Stomach smooth muscle (tissue), 2 donors: ENCODE data around the gene ACER1.

ENCODE experiments used
- H3K27ac ChIP-seq: one replicate; pipeline ENCODE4 v1.7.0; 2013; ENCODE audit warnings: mild to moderate bottlenecking, low read length, inconsistent platforms
- H3K27me3 ChIP-seq, 2 donors: one replicate each; pipeline ENCODE4 v1.7.0; 2013; ENCODE audit warnings: low read length in 2 of 2; ENCODE audit not compliant: insufficient read depth in 2 of 2, control insufficient read depth in 1 of 2
- H3K36me3 ChIP-seq, 2 donors: one replicate each; pipeline ENCODE4 v1.7.0; 2013; ENCODE audit warnings: low read length in 2 of 2; ENCODE audit not compliant: control insufficient read depth in 2 of 2, insufficient read depth in 2 of 2
- H3K4me1 ChIP-seq: one replicate; pipeline ENCODE4 v1.7.0; 2013; ENCODE audit warnings: low read length; ENCODE audit not compliant: control insufficient read depth, insufficient read depth
- H3K4me3 ChIP-seq, 2 donors: one replicate each; pipeline ENCODE4 v1.7.0; 2013; ENCODE audit warnings: low read length in 2 of 2
- H3K9ac ChIP-seq, 2 donors: one replicate each; pipeline ENCODE4 v1.7.0; 2013; ENCODE audit warnings: low read length in 2 of 2, mild to moderate bottlenecking in 1 of 2
- H3K9me3 ChIP-seq, 2 donors: one replicate each; pipeline ENCODE4 v1.7.0; 2013; ENCODE audit warnings: low read length in 2 of 2; ENCODE audit not compliant: control insufficient read depth in 2 of 2
- donor health status: healthy.
- donor health status: Pancreatic carcinoma.

Gene ACER1

DNA sequence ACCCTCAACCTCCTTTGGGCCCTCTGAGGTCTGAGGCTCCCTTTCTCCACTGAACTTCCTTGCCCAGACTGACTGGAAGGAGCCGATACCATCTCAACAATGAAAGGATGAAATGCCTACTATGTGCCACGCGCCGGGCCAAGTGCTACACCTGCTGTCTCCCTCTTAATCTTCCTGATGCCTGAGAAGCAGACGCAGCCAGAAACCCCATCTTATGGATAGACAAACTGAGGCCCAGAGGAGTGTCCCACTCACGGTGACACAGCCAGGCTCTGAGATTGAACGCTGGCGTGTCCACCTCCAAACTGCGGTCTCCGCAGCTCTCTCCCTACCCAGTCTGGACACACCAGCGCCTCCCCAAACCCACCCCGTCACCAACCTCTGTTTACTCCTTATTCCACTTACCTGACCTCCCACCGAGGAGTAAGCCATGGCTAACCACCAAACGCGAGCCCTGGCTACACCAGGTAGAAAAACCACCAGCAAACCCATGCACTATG lies 74.5 kb downstream of the ACER1 start:
- Histone ChIP-seq H3K27me3 (no peaks in the 10 kb centered on the region), H3K36me3 (peaks cover 13 to 23% of the 10 kb centered on the region in 2 donors), H3K9ac (no peak overlapping the region), H3K9me3 (no peaks in the 10 kb centered on the region), H3K27ac (peak overlapping the region; percentile 37), H3K4me1 (peaks cover 22% of the 10 kb centered on the region), H3K4me3 (peak overlapping the region in 1 of 2 donors; percentile 40)
